SH-SY5Y (cell line): Measurements from ENCODE around the gene LHX4.

Experiments
- GATA2 ChIP-seq: IDR thresholded peaks from 2 replicates; pipeline ENCODE4 v1.6.1; 2011; ENCODE audit warnings: mild to moderate bottlenecking, low read depth, low read length
- GATA3 ChIP-seq: IDR thresholded peaks from 2 replicates; pipeline ENCODE4 v1.6.1; 2011; ENCODE audit warnings: low read depth, mild to moderate bottlenecking, low read length, moderate library complexity

LHX4 gene

GRCh38 chr1:180193141-180194047 lies 36.7 kb upstream of the LHX4 start:
- TF ChIP-seq GATA3 (no peak), GATA2 (peak; percentile 35; the same call in 1 of the 2 replicates)

GRCh38 chr1:180194048-180194425 lies 36.0 kb upstream of the LHX4 start:
- no peak for TF ChIP-seq GATA3

GRCh38 chr1:180194546-180195207 lies 35.4 kb upstream of the LHX4 start:
- no peak for TF ChIP-seq GATA2
- TF ChIP-seq GATA3, result no peak

GRCh38 chr1:180195401-180195800 lies 34.7 kb upstream of the LHX4 start:
- TF ChIP-seq GATA3 (no peak), GATA2 (no peak)

GRCh38 chr1:180195916-180196315 lies 34.1 kb upstream of the LHX4 start:
- TF ChIP-seq GATA2 (no peak), GATA3 (no peak)

GRCh38 chr1:180196436-180197003 lies 33.5 kb upstream of the LHX4 start:
- TF ChIP-seq GATA2 (no peak; the same call in 1 of the 2 replicates), GATA3 (no peak)

- TF ChIP-seq GATA3 (no peak), GATA2 (no peak)
Measured at GRCh38 chr1:180197231-180197630, 32.8 kb upstream of the LHX4 start.

GRCh38 chr1:180198196-180198595 lies 31.9 kb upstream of the LHX4 start:
- TF ChIP-seq GATA2 (no peak), GATA3 (no peak)

GRCh38 chr1:180198611-180199010 lies 31.5 kb upstream of the LHX4 start:
- no peak for TF ChIP-seq GATA3

- no peak for TF ChIP-seq GATA2
Measured at GRCh38 chr1:180199018-180199417, 31.0 kb upstream of the LHX4 start.

GRCh38 chr1:180201451-180202200 lies 28.4 kb upstream of the LHX4 start:
- no peak for TF ChIP-seq GATA2
- TF ChIP-seq GATA3, result no peak

- TF ChIP-seq GATA2 (no peak), GATA3 (no peak)
Measured at GRCh38 chr1:180204231-180204630, 25.8 kb upstream of the LHX4 start.

GRCh38 chr1:180206581-180206980 lies 23.5 kb upstream of the LHX4 start:
- no peak for TF ChIP-seq GATA2
- no peak for TF ChIP-seq GATA3

GRCh38 chr1:180208264-180208663 lies 21.8 kb upstream of the LHX4 start:
- TF ChIP-seq GATA2 (no peak), GATA3 (no peak)

GRCh38 chr1:180210008-180210620 lies 19.9 kb upstream of the LHX4 start:
- TF ChIP-seq GATA2 (no peak), GATA3 (no peak)
